ENCODE data around the gene XRCC6.
"Not testable (repeated sequence)": the region's sequence is repeated elsewhere in the genome, so short reads cannot be mapped to it uniquely, and the experiment has no call there.

XRCC6 gene

GRCh38 chr22:41598891-41599635 is 22.0 kb upstream of the XRCC6 start:
- no peak for DNase-seq

- DNase-seq: no peak
These were observed 20.1 kb upstream of the XRCC6 start for GRCh38 chr22:41600976-41601375.

GRCh38 chr22:41603873-41604332 is 17.2 kb upstream of the XRCC6 start:
- DNase-seq: peak; percentile 87

GRCh38 chr22:41608386-41608785 is 12.7 kb upstream of the XRCC6 start:
- DNase-seq: no peak

GRCh38 chr22:41612603-41613306 is 8.3 kb upstream of the XRCC6 start:
- no peak for DNase-seq

- no peak for DNase-seq
These were observed 7.6 kb upstream of the XRCC6 start for GRCh38 chr22:41613456-41613855.

- peak; percentile 44 for DNase-seq
These were observed 1.0 kb upstream of the XRCC6 start for GRCh38 chr22:41619979-41620588.

- no peak for DNase-seq
These were observed 451 bp upstream of the XRCC6 start, which contains the start of gene DESI1 for GRCh38 chr22:41620589-41621098. Gene DESI1 (minus strand): TSS chr22:41621043. CDS start chr22:41620839, 204 bp downstream.

GRCh38 chr22:41621911-41622179 is 750 bp downstream of the XRCC6 start:
- DNase-seq: no peak

GRCh38 chr22:41625577-41625976 is 4.5 kb downstream of the XRCC6 start:
- no peak for DNase-seq

GRCh38 chr22:41631115-41631514 is 10.0 kb downstream of the XRCC6 start:
- DNase-seq: not testable (repeated sequence)

GRCh38 chr22:41631615-41632014 is 10.5 kb downstream of the XRCC6 start:
- DNase-seq: not testable (repeated sequence)

GRCh38 chr22:41634610-41635009 is 13.5 kb downstream of the XRCC6 start:
- not testable (repeated sequence) for DNase-seq

GRCh38 chr22:41636467-41636866 is 15.4 kb downstream of the XRCC6 start:
- DNase-seq: no peak

GRCh38 chr22:41637623-41638022 is 16.5 kb downstream of the XRCC6 start:
- DNase-seq: not testable (repeated sequence)

- DNase-seq: no peak
These were observed 17.0 kb downstream of the XRCC6 start for GRCh38 chr22:41638124-41638523.

- DNase-seq: no peak
These were observed 17.7 kb downstream of the XRCC6 start for GRCh38 chr22:41638748-41639147.

GRCh38 chr22:41641854-41642253 is 20.8 kb downstream of the XRCC6 start:
- no peak for DNase-seq

- no peak for DNase-seq
These were observed 21.4 kb downstream of the XRCC6 start for GRCh38 chr22:41642331-41643110.

GRCh38 chr22:41647771-41648170 is 26.7 kb downstream of the XRCC6 start:
- DNase-seq: no peak

GRCh38 chr22:41648432-41648831 is 27.3 kb downstream of the XRCC6 start:
- DNase-seq: no peak

GRCh38 chr22:41650229-41650628 is 29.1 kb downstream of the XRCC6 start:
- DNase-seq: no peak

- no peak for DNase-seq
These were observed 29.7 kb downstream of the XRCC6 start for GRCh38 chr22:41650821-41651220.
